ENCODE measurements around the gene ANKRD11.
"Not testable (repeated sequence)": the region's sequence is repeated elsewhere in the genome, so short reads cannot be mapped to it uniquely, and the experiment has no call there.

ANKRD11 gene

GRCh38 chr16:89386306-89387185, 103.8 kb downstream of the ANKRD11 start:
- ChIA-PET CTCF (interaction anchor here (0.9 kb wide), 1 partner anchor 20 kb away, joined by 3 read pairs; no protein-coding TSS in a partner anchor), POLR2A (no interaction called here)
- TF ChIP-seq CTCF (IDR thresholded peaks at IDR 0.05; ENCODE audit: control extremely low read depth, extremely low read depth, low read depth, missing control alignments) = no peak
- DNase-seq (ENCODE audit: extremely low spot score) = no peak

GRCh38 chr16:89385712-89386111, 104.6 kb downstream of the ANKRD11 start:
- CTCF ChIA-PET = interaction anchor here (0.9 kb wide), 1 partner anchor 19 kb away, joined by 3 read pairs; no protein-coding TSS in a partner anchor

GRCh38 chr16:89384282-89384681, 106.1 kb downstream of the ANKRD11 start:
- CTCF ChIA-PET = interaction anchor here (1.0 to 1.6 kb wide), 3 partner anchors 9 to 75 kb away, joined by 3 to 4 read pairs (median 3); no protein-coding TSS in a partner anchor
- POLR2A ChIA-PET = no interaction called here
- TF ChIP-seq CTCF (IDR thresholded peaks at IDR 0.05; ENCODE audit: control extremely low read depth, extremely low read depth, low read depth, missing control alignments) = no peak
- no peak for DNase-seq (ENCODE audit: extremely low spot score)

More at GRCh38 chr16:89385712-89386111, 104.6 kb downstream of the ANKRD11 start:
- no peak for DNase-seq (ENCODE audit: extremely low spot score)
- TF ChIP-seq CTCF (IDR thresholded peaks at IDR 0.05; ENCODE audit: control extremely low read depth, extremely low read depth, low read depth, missing control alignments) = no peak
- POLR2A ChIA-PET = no interaction called here

- ChIA-PET CTCF (interaction anchor here (1.0 to 1.6 kb wide), 3 partner anchors 9 to 74 kb away, joined by 3 to 4 read pairs (median 3); no protein-coding TSS in a partner anchor), POLR2A (no interaction called here)
- TF ChIP-seq CTCF (IDR thresholded peaks at IDR 0.05; ENCODE audit: control extremely low read depth, extremely low read depth, low read depth, missing control alignments) = no peak
- DNase-seq (ENCODE audit: extremely low spot score) = no peak
Observed at GRCh38 chr16:89383095-89384003, 107.0 kb downstream of the ANKRD11 start.

DNA sequence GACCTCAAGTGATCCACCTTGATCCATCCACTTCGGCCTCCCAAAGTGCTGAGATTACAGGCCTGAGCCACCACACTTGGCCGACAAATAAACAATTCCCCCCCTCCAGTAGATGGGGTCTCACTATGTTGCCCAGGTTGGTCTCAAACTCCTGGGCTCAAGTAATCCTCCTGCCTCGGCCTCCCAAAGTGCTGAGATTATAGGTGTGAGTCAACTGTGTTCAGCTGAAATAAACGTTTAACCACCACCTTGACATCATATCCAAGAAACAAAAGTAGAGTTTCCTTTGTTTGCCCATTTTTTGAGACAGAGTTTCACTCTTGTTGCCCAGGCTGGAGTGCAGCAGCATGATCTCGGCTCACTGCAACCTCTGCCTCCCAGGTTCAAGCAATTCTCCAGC, 107.8 kb downstream of the ANKRD11 start:
- DNase-seq (ENCODE audit: extremely low spot score); POLR2A ChIA-PET: not testable (repeated sequence)
- CTCF ChIA-PET = interaction anchor here (1.3 kb wide), 1 partner anchor 18 kb away, joined by 3 read pairs; no protein-coding TSS in a partner anchor

DNA sequence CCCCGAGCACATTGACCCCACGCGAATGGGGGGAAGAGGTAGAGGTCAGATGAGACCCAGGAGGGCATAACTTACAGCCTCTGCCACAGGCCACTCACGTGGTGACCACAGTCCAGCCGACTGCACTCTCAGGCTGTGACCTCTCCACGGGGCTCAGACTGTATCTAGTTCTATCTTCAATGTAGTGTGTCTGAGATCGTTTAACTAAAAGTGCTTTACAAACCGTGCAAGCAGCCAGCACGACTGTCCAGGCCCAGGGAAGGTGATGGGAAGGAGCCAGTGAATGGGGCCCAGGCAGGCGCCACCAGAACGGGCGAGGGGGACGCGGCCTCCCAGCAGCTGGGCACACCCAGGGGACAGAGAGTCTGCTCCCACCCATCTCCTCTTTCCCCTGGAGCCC, 108.6 kb downstream of the ANKRD11 start:
- CTCF ChIA-PET = interaction anchor here (0.6 kb wide), 1 partner anchor 545 kb away, joined by 3 read pairs; no protein-coding TSS in a partner anchor
- POLR2A ChIA-PET = no interaction called here
- no peak for DNase-seq (ENCODE audit: extremely low spot score)
- TF ChIP-seq CTCF (IDR thresholded peaks at IDR 0.05; ENCODE audit: control extremely low read depth, extremely low read depth, low read depth, missing control alignments) = no peak
